HG03520 (cell line): Measurements from ENCODE around the gene ADAMTS2.

ENCODE experiments used
- ATAC-seq: cut with Tn5 transposase; IDR thresholded peaks from one replicate; pipeline ENCODE4 v1.9.1; 2021; ENCODE audit warnings: mild to moderate bottlenecking, moderate library complexity; ENCODE audit not compliant: unreplicated experiment

Gene ADAMTS2

GRCh38 chr5:179150011-179150410, 195.2 kb downstream of the ADAMTS2 start:
- ATAC-seq, result no peak

- no peak for ATAC-seq
These were observed 196.0 kb downstream of the ADAMTS2 start for GRCh38 chr5:179149278-179149677.

- ATAC-seq, result no peak
These were observed 196.5 kb downstream of the ADAMTS2 start for GRCh38 chr5:179148703-179149170.

- no peak for ATAC-seq
These were observed 197.1 kb downstream of the ADAMTS2 start for GRCh38 chr5:179147991-179148702.

GRCh38 chr5:179146277-179146676, 199.0 kb downstream of the ADAMTS2 start:
- ATAC-seq, result no peak

- no peak for ATAC-seq
These were observed 201.8 kb downstream of the ADAMTS2 start for GRCh38 chr5:179143446-179143845.

GRCh38 chr5:179142434-179143198, 202.6 kb downstream of the ADAMTS2 start:
- no peak for ATAC-seq

- no peak for ATAC-seq
These were observed 203.4 kb downstream of the ADAMTS2 start for GRCh38 chr5:179141867-179142266.

- no peak for ATAC-seq
These were observed 205.0 kb downstream of the ADAMTS2 start for GRCh38 chr5:179140293-179140692.

GRCh38 chr5:179139936-179140235, 205.4 kb downstream of the ADAMTS2 start:
- ATAC-seq, result no peak

- ATAC-seq, result no peak
These were observed 205.9 kb downstream of the ADAMTS2 start for GRCh38 chr5:179139111-179139935.

GRCh38 chr5:179138568-179138925, 206.7 kb downstream of the ADAMTS2 start:
- no peak for ATAC-seq

- no peak for ATAC-seq
These were observed 207.4 kb downstream of the ADAMTS2 start for GRCh38 chr5:179137643-179138567.

- ATAC-seq, result no peak
These were observed 208.1 kb downstream of the ADAMTS2 start for GRCh38 chr5:179137016-179137642.

GRCh38 chr5:179135441-179136215, 209.6 kb downstream of the ADAMTS2 start:
- ATAC-seq, result no peak

- ATAC-seq, result no peak
These were observed 210.3 kb downstream of the ADAMTS2 start for GRCh38 chr5:179135006-179135405.

GRCh38 chr5:179134511-179134910, 210.8 kb downstream of the ADAMTS2 start:
- ATAC-seq, result no peak

- no peak for ATAC-seq
These were observed 212.5 kb downstream of the ADAMTS2 start for GRCh38 chr5:179132586-179133355.
